GM18508 (cell line): ENCODE measurements around the gene ANKEF1.

ENCODE experiments used
- ATAC-seq: cut with Tn5 transposase; IDR thresholded peaks from one replicate; pipeline ENCODE4 v1.9.1; 2021; ENCODE audit warnings: moderate number of reproducible peaks; ENCODE audit not compliant: insufficient read depth, unreplicated experiment

The ANKEF1 gene

GRCh38 chr20:10077886-10078285 is 43.1 kb downstream of the ANKEF1 start:
- ATAC-seq: no peak

GRCh38 chr20:10078403-10078802 is 43.6 kb downstream of the ANKEF1 start:
- ATAC-seq: no peak

DNA sequence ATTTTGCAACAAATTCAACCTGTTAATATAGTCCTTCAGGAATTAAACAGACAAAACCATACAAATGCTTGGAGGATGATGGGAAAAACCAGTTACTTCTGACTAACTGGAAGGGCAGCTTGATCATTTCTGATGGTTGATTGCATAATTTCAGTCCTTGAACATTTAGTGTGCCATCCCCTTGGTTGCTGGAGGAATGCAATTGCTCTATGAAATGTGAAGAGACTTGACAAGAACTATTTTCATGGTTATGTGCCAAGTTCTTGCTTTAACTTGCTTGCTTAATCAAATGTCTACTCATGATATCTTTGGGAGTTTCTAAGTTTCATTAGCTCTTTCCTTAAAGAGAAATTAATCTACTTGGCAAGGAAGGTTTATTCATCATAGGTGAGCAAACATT is 45.2 kb downstream of the ANKEF1 start:
- no peak for ATAC-seq

GRCh38 chr20:10080574-10080973 is 45.8 kb downstream of the ANKEF1 start:
- no peak for ATAC-seq

GRCh38 chr20:10089871-10090587 is 55.2 kb downstream of the ANKEF1 start:
- no peak for ATAC-seq

GRCh38 chr20:10090588-10091166 is 55.9 kb downstream of the ANKEF1 start:
- peak; percentile 77 for ATAC-seq

DNA sequence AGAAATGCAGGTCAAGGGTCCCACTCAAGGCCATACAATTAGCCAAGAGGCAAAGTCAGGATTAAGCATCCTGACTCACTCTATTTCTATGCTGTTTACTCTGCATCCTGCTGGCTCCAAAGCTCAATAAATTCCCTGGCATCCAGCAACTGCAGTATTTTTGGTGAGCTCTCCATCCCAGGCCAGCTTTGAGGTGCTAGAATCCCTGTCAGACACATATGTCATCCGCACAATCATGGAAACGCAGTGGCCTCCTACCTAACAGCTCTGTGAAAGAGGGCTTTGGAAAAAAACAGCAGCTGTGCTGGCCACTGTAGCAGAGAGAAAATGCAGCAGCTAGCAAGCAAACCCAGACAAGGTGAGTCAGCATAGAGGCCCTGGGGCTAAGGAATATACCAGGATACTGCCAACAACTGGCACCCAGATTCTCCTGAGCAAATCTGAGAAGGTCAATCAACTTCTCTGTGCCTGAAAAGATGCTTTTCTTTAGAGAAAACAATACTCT is 58.4 kb downstream of the ANKEF1 start:
- no peak for ATAC-seq

GRCh38 chr20:10094566-10095173 is 59.9 kb downstream of the ANKEF1 start:
- ATAC-seq: no peak

DNA sequence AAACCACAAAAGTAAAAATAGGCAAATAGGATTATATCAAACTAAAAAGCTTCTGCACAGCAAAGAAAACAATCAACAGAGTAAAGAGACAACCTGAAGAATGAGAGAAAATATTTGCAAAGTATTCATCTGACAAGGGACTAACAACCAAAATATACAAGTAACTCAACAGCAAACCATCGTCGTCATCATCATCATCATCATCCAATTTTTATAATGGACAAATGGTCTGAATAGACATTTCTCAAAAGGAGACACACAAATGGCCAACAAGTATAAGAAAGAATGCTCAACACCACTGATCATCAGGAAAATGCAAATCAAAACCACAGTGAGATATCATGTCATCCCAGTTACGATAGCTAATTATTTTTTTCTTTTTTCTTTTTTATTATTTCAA is 62.0 kb downstream of the ANKEF1 start:
- no peak for ATAC-seq

- no peak for ATAC-seq
Measured at GRCh38 chr20:10105046-10105445, 70.3 kb downstream of the ANKEF1 start.
